H1 (cell line): ENCODE results near the gene MAPK14. TPM values are rescaled to one million over a fixed set of nuclear protein-coding genes. Genes with fewer than 3 reads are reported as not detected.

ENCODE experiments used
- CTCF ChIA-PET: fragments of 300-600 bp; sonication (Branson Sonifier 250); formaldehyde crosslinking; loops from one replicate; lab custom pipeline; 2021; ENCODE audit not compliant: partially characterized antibody; lab: Charles Lee
- POLR2A ChIA-PET: fragments of 300-600 bp; sonication (Branson Sonifier 250); formaldehyde crosslinking; loops from one replicate; lab custom pipeline; 2021; ENCODE audit warnings: inconsistent platforms; ENCODE audit not compliant: partially characterized antibody; lab: Charles Lee
- DNase-seq, 2 experiments: peaks; one replicate each; pipeline versions ENCODE4 v3.0.0 to v3.0.0-alpha.2; 2010 to 2022; ENCODE audit warnings: low spot score in 2 of 2, low read depth in 1 of 2, mixed read lengths in 1 of 2
- FAIRE-seq: peaks from 2 replicates; lab custom pipeline; 2011; peaks lifted over from hg19 to GRCh38; lab: Jason Lieb, UNC
- H2AFZ ChIP-seq: 2 replicates; pipeline ENCODE4 v1.8.1; 2012; ENCODE audit warnings: low read length, inconsistent platforms
- H2AK5ac ChIP-seq: 2 replicates; pipeline ENCODE4 v1.6.1; 2013; ENCODE audit warnings: low read depth, low read length
- H2BK120ac ChIP-seq: replicated peaks from 2 replicates; pipeline ENCODE3; 2013; ENCODE audit warnings: low read depth, low read length, inconsistent platforms
- H2BK12ac ChIP-seq: 2 replicates; pipeline ENCODE4 v1.6.1; 2013; ENCODE audit warnings: low read depth, low read length
- H2BK15ac ChIP-seq: 2 replicates; pipeline ENCODE4 v1.6.1; 2013; ENCODE audit warnings: low read length
- H2BK20ac ChIP-seq: 2 replicates; pipeline ENCODE4 v1.6.1; 2013; ENCODE audit warnings: low read length
- H2BK5ac ChIP-seq: 2 replicates; pipeline ENCODE4 v1.6.1; 2013; ENCODE audit warnings: low read depth, low read length
- H3K14ac ChIP-seq: 2 replicates; pipeline ENCODE4 v1.6.1; 2013; ENCODE audit warnings: inconsistent platforms; ENCODE audit not compliant: insufficient read length
- H3K18ac ChIP-seq: 2 replicates; pipeline ENCODE4 v1.6.1; 2013; ENCODE audit warnings: low read length; ENCODE audit errors: extremely low read depth
- H3K23ac ChIP-seq: 2 replicates; pipeline ENCODE4 v1.6.1; 2013; ENCODE audit warnings: inconsistent platforms; ENCODE audit not compliant: insufficient read length
- H3K23me2 ChIP-seq: 2 replicates; pipeline ENCODE4 v1.6.1; 2013; ENCODE audit warnings: low read depth, low read length
- H3K27ac ChIP-seq: 2 replicates; pipeline ENCODE4 v1.6.1; 2011; ENCODE audit warnings: low read depth, low read length, inconsistent platforms
- H3K27me3 ChIP-seq, 4 experiments: replicated peaks in 1 of 4; 1 replicate in 1 of 4; 2 replicates in 3 of 4; pipeline versions ENCODE4 v1.6.1 to v1.8.1; 2011 to 2013; ENCODE audit warnings: low read length in 3 of 4, mild to moderate bottlenecking in 3 of 4, inconsistent platforms in 2 of 4, mixed read lengths in 2 of 4, moderate library complexity in 1 of 4; ENCODE audit not compliant: control insufficient read depth in 3 of 4, insufficient read depth in 3 of 4; ENCODE audit errors: extremely low read depth in 1 of 4
- H3K36me3 ChIP-seq, 4 experiments: 2 replicates each; pipeline versions ENCODE4 v1.6.1 to v1.8.1; 2011 to 2013; ENCODE audit warnings: mild to moderate bottlenecking in 4 of 4, low read length in 3 of 4, moderate library complexity in 2 of 4, control low read depth in 1 of 4, inconsistent platforms in 1 of 4; ENCODE audit not compliant: insufficient read depth in 4 of 4, control insufficient read depth in 2 of 4
- H3K4ac ChIP-seq: replicated peaks from 2 replicates; pipeline ENCODE3; 2013; ENCODE audit warnings: low read length, low read depth, mixed read lengths, inconsistent platforms; ENCODE audit not compliant: insufficient read length
- H3K4me1 ChIP-seq, 4 experiments: replicated peaks in 1 of 4; 1 replicate in 1 of 4; 2 replicates in 3 of 4; pipeline versions ENCODE4 v1.6.1 to v1.8.1; 2011 to 2013; ENCODE audit warnings: low read length in 3 of 4, inconsistent platforms in 2 of 4, mixed read lengths in 1 of 4; ENCODE audit not compliant: insufficient read depth in 4 of 4, control insufficient read depth in 3 of 4
- H3K4me2 ChIP-seq, 2 experiments: 2 replicates each; pipeline versions ENCODE4 v1.6.1 to v1.8.1; 2011 to 2013; ENCODE audit warnings: low read depth in 2 of 2, low read length in 2 of 2, control low read depth in 1 of 2, inconsistent platforms in 1 of 2, mild to moderate bottlenecking in 1 of 2; ENCODE audit not compliant: insufficient read depth in 1 of 2
- H3K4me3 ChIP-seq, 4 experiments: fragments of 200-600, 300-600 bp in 1 of 4; sonication (generic), shearing (Covaris generic), sonication (Bioruptor Twin) in 1 of 4; 2 replicates each; pipeline versions ENCODE4 v1.5.1 to v1.8.1; 2011 to 2016; ENCODE audit warnings: low read length in 4 of 4, low read depth in 3 of 4, control low read depth in 2 of 4, inconsistent platforms in 2 of 4, mild to moderate bottlenecking in 2 of 4, mixed read lengths in 1 of 4, moderate library complexity in 1 of 4; ENCODE audit not compliant: insufficient read depth in 2 of 4; ENCODE audit errors: extremely low read depth in 1 of 4
- H3K56ac ChIP-seq: replicated peaks from 2 replicates; pipeline ENCODE3; 2013; ENCODE audit warnings: low read depth, mild to moderate bottlenecking, mixed read lengths, low read length, inconsistent platforms; ENCODE audit not compliant: insufficient read length
- H3K79me1 ChIP-seq: 2 replicates; pipeline ENCODE4 v1.6.1; 2013; ENCODE audit warnings: low read depth, low read length, control low read depth
- H3K79me2 ChIP-seq, 2 experiments: 2 replicates each; pipeline versions ENCODE4 v1.6.1 to v1.8.1; 2012 to 2013; ENCODE audit warnings: low read length in 2 of 2, mild to moderate bottlenecking in 2 of 2, inconsistent platforms in 1 of 2; ENCODE audit not compliant: insufficient read depth in 2 of 2, control insufficient read depth in 1 of 2
- H3K9ac ChIP-seq, 4 experiments: replicated peaks in 1 of 4; 1 replicate in 1 of 4; 2 replicates in 3 of 4; pipeline versions ENCODE4 v1.6.1 to v1.8.1; 2011 to 2013; ENCODE audit warnings: low read depth in 3 of 4, low read length in 3 of 4, control low read depth in 2 of 4, mild to moderate bottlenecking in 2 of 4, moderate library complexity in 2 of 4, inconsistent platforms in 1 of 4; ENCODE audit errors: extremely low read depth in 1 of 4
- H3K9me3 ChIP-seq, 2 experiments: 2 replicates each; pipeline versions ENCODE4 v1.6.1 to v1.8.1; 2012 to 2013; ENCODE audit warnings: mild to moderate bottlenecking in 2 of 2, moderate library complexity in 2 of 2, control low read depth in 1 of 2, inconsistent platforms in 1 of 2, low read depth in 1 of 2, low read length in 1 of 2, mixed read lengths in 1 of 2; ENCODE audit not compliant: insufficient read depth in 2 of 2
- H4K20me1 ChIP-seq, 2 experiments: replicated peaks in 1 of 2; 2 replicates each; pipeline versions ENCODE3 to v1.8.1; 2011 to 2013; ENCODE audit warnings: inconsistent platforms in 2 of 2, low read length in 2 of 2, mild to moderate bottlenecking in 1 of 2; ENCODE audit not compliant: insufficient read depth in 2 of 2, control insufficient read depth in 1 of 2
- H4K5ac ChIP-seq: 2 replicates; pipeline ENCODE4 v1.6.1; 2013; ENCODE audit warnings: low read length, low read depth, mixed read lengths, inconsistent platforms; ENCODE audit not compliant: insufficient read length
- H4K8ac ChIP-seq: 2 replicates; pipeline ENCODE4 v1.8.0; 2013; ENCODE audit warnings: mild to moderate bottlenecking, moderate library complexity, low read length, inconsistent platforms; ENCODE audit not compliant: insufficient read depth; ENCODE audit errors: extremely low read depth
- H4K91ac ChIP-seq: replicated peaks from 2 replicates; pipeline ENCODE3; 2013; ENCODE audit warnings: low read length, mixed read lengths, inconsistent platforms; ENCODE audit not compliant: insufficient read length
- ATF2 ChIP-seq: IDR thresholded peaks from 2 replicates; pipeline ENCODE4 v1.6.1; 2012; ENCODE audit warnings: low read length, inconsistent platforms
- EZH2 ChIP-seq: fragments of 200-600 bp; sonication (generic); IDR thresholded peaks from 2 replicates; pipeline ENCODE4 v1.7.1; 2012; ENCODE audit warnings: low read depth, mild to moderate bottlenecking, moderate library complexity, low read length, inconsistent platforms; ENCODE audit not compliant: severe bottlenecking
- HDAC6 ChIP-seq: IDR thresholded peaks from one replicate; pipeline ENCODE4 v1.7.1; 2012; ENCODE audit warnings: low read depth, mild to moderate bottlenecking, inconsistent platforms, low read length, moderate library complexity
- POLR2AphosphoS5 ChIP-seq: IDR thresholded peaks from 2 replicates; pipeline ENCODE4 v1.6.1; 2011; ENCODE audit warnings: low read depth, low read length
- SIX5 ChIP-seq: IDR thresholded peaks from 2 replicates; pipeline ENCODE4 v1.6.1; 2011; ENCODE audit warnings: mild to moderate bottlenecking, low read depth, low read length
- SUZ12 ChIP-seq: fragments of 200-600 bp; sonication (generic); IDR thresholded peaks from 2 replicates; pipeline ENCODE4 v1.6.1; 2012; ENCODE audit warnings: mild to moderate bottlenecking, inconsistent platforms, low read length, moderate library complexity, mixed read lengths
- TAF1 ChIP-seq: IDR thresholded peaks from 2 replicates; pipeline ENCODE4 v1.6.1; 2011; ENCODE audit warnings: mild to moderate bottlenecking, low read depth, low read length
- WGBS, 2 experiments: shearing (Covaris generic) in 1 of 2; methylation state at CpG; one replicate each; pipeline versions ENCODE4 v1.1.6 to v1.1.7; 2013 to 2015; ENCODE audit warnings: low lambda C conversion rate in 2 of 2, mixed read lengths in 2 of 2, inconsistent platforms in 1 of 2, low coverage in 1 of 2, missing lambda C conversion rate in 1 of 2; ENCODE audit not compliant: insufficient replicate concordance in 2 of 2, insufficient coverage in 1 of 2, insufficient read length in 1 of 2; ENCODE audit errors: extremely low coverage in 1 of 2, missing lambda C conversion rate in 1 of 2; 5-methylcytosine and 5-hydroxymethylcytosine counted together
- polyA plus RNA-seq, 7 experiments: library from polyadenylated mRNA; depleted of rRNA in 3 of 7; stranded (reverse) in 5 of 7; unstranded in 2 of 7; fragments of >200 nt in 5 of 7; fragments of 200-250 nt in 2 of 7; gene quantifications; 1 replicate in 5 of 7; 2 replicates in 1 of 7; 4 replicates in 1 of 7; pipeline versions ENCODE4 v1.2.1 to v1.2.3, GENCODE V29; 2011 to 2013; ENCODE audit warnings: missing spikeins in 2 of 7, mixed read lengths in 2 of 7
- total RNA-seq: library from RNA; stranded (reverse); fragmentation: NEBNext Ultra II Directional; extraction: Animal tissue kit (Norgen Biotek cat#: 25700); gene quantifications from 2 replicates; pipeline ENCODE4 v1.2.1, GENCODE V29; 2021

MAPK14 gene
- total and polyA plus RNA-seq, 2 of the 8 experiments (the other 6 are each of a cell fraction or from before 2014, with no cell fraction given): 18.1 to 39.3 TPM

- Histone ChIP-seq H3K36me3 (peaks cover 5 to 49% (median 24%) of the 10 kb centered on the region in 4 experiments; a peak in 7 of 8 replicates), H3K4me2 (no peak overlapping the region), H3K23me2 (no peaks in the 10 kb centered on the region), H4K8ac (no peak overlapping the region), H2BK5ac (no peak overlapping the region), H2BK20ac (no peak overlapping the region), H3K4me1 (no peaks in the 10 kb centered on the region), H3K56ac (no peak overlapping the region), H2BK15ac (no peak overlapping the region), H2AFZ (no peak overlapping the region), H3K18ac (no peak overlapping the region), H2BK12ac (no peak overlapping the region), H3K9me3 (peaks cover 0 to 6% of the 10 kb centered on the region in 2 experiments; a peak in 1 of 4 replicates), H3K79me2 (no peaks in the 10 kb centered on the region), H3K27me3 (no peaks in the 10 kb centered on the region), H4K20me1 (no peaks in the 10 kb centered on the region), H4K5ac (no peak overlapping the region), H3K9ac (no peak overlapping the region), H2BK120ac (no peak overlapping the region), H3K4ac (no peak overlapping the region), H3K23ac (no peak overlapping the region), H2AK5ac (no peak overlapping the region), H4K91ac (no peak overlapping the region), H3K79me1 (no peaks in the 10 kb centered on the region), H3K14ac (no peak overlapping the region), H3K27ac (no peak overlapping the region), H3K4me3 (no peak overlapping the region)
- WGBS, 2 experiments: 100% methylated on average over 1 of the region's 1 CpG; no CpG with 5 or more reads in 1 of the 2 experiments
- TF ChIP-seq ATF2 (no peak), SIX5 (no peak), TAF1 (no peak), HDAC6 (no peak), SUZ12 (no peak), EZH2 (no peak), POLR2AphosphoS5 (no peak)
- ChIA-PET CTCF (interaction anchor here (0.6 to 6.9 kb wide), 3 partner anchors 14 to 163 kb away, joined by 3 to 51 read pairs (median 13); no protein-coding TSS in a partner anchor), POLR2A (no interaction called here)
- FAIRE-seq (no peak), DNase-seq (no peak)
Measured at GRCh38 chr6:36082318-36082717, 54.7 kb downstream of the MAPK14 start.
